Activated T-cell treated with anti-CD3 and anti-CD28 coated beads for 4 hours (primary cell): ENCODE measurements around the gene SON.
"Not testable (repeated sequence)": the region's sequence is repeated elsewhere in the genome, so short reads cannot be mapped to it uniquely, and the experiment has no call there.

ENCODE experiments used
- DNase-seq: peaks from one replicate; pipeline ENCODE4 v3.0.0-alpha.2; 2020

The SON gene

DNA sequence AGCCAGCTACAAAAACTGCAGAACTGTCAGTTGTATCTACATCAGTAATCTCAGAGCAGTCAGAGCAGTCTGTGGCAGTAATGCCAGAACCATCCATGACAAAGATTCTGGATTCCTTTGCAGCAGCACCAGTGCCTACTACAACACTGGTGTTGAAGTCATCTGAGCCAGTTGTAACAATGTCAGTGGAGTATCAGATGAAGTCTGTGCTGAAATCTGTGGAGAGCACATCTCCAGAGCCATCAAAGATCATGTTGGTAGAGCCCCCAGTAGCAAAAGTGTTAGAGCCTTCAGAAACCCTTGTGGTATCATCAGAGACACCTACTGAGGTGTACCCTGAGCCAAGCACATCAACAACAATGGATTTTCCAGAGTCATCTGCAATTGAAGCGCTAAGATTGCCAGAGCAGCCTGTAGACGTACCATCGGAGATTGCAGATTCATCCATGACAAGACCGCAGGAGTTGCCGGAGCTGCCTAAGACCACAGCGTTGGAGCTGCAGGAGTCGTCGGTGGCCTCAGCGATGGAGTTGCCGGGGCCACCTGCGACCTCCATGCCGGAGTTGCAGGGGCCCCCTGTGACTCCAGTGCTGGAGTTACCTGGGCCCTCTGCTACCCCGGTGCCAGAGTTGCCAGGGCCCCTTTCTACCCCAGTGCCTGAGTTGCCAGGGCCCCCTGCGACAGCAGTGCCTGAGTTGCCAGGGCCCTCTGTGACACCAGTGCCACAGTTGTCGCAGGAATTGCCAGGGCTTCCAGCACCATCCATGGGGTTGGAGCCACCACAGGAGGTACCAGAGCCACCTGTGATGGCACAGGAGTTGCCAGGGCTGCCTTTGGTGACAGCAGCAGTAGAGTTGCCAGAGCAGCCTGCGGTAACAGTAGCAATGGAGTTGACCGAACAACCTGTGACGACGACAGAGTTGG lies 7.3 kb downstream of the SON start:
- DNase-seq, result no peak

DNA sequence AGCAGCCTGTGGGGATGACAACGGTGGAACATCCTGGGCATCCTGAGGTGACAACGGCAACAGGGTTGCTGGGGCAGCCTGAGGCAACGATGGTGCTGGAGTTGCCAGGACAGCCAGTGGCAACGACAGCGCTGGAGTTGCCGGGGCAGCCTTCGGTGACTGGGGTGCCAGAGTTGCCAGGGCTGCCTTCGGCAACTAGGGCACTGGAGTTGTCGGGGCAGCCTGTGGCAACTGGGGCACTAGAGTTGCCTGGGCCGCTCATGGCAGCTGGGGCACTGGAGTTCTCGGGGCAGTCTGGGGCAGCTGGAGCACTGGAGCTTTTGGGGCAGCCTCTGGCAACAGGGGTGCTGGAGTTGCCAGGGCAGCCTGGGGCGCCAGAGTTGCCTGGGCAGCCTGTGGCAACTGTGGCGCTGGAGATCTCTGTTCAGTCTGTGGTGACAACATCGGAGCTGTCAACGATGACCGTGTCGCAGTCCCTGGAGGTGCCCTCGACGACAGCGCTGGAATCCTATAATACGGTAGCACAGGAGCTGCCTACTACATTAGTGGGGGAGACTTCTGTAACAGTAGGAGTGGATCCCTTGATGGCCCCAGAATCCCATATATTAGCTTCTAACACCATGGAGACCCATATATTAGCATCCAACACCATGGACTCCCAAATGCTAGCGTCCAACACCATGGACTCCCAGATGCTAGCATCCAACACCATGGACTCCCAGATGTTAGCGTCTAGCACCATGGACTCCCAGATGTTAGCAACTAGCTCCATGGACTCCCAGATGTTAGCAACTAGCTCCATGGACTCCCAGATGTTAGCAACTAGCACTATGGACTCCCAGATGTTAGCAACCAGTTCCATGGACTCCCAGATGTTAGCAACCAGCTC lies 8.2 kb downstream of the SON start:
- DNase-seq, result no peak

GRCh38 chr21:33551664-33552063 lies 8.8 kb downstream of the SON start:
- no peak for DNase-seq

- DNase-seq, result no peak
Observed at GRCh38 chr21:33552093-33552998, 9.5 kb downstream of the SON start.

- DNase-seq, result no peak
Observed at GRCh38 chr21:33552999-33553598, 10.3 kb downstream of the SON start.

- DNase-seq, result no peak
Observed at GRCh38 chr21:33554236-33554981, 11.6 kb downstream of the SON start.

DNA sequence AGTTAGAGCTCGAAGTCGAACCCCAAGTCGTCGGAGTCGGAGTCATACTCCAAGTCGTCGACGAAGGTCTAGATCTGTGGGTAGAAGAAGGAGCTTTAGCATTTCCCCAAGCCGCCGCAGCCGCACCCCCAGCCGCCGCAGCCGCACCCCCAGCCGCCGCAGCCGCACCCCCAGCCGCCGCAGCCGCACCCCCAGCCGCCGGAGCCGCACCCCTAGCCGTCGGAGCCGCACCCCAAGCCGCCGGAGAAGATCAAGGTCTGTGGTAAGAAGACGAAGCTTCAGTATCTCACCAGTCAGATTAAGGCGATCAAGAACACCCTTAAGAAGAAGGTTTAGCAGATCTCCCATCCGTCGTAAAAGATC lies 12.1 kb downstream of the SON start:
- DNase-seq, result no peak

DNA sequence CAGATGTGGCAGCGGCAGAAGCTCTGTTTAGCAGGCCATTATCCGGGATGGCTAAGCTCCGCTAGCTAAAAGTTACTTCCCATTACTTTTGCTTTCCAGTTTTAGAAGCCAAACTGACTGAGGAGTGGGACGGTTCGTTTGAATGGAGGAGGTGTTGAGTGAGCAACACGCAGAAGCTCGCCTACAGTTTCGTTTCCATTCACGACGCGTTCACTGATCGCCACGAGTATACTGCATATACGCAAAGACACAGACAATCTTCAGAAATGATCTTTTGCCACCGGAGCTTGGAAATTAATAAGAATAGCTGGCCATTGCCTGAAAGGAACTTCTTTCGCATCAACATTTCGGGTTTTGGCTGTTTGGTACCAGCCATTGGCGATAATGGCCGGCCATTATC lies 14.6 kb downstream of the SON start:
- DNase-seq, result no peak

DNA sequence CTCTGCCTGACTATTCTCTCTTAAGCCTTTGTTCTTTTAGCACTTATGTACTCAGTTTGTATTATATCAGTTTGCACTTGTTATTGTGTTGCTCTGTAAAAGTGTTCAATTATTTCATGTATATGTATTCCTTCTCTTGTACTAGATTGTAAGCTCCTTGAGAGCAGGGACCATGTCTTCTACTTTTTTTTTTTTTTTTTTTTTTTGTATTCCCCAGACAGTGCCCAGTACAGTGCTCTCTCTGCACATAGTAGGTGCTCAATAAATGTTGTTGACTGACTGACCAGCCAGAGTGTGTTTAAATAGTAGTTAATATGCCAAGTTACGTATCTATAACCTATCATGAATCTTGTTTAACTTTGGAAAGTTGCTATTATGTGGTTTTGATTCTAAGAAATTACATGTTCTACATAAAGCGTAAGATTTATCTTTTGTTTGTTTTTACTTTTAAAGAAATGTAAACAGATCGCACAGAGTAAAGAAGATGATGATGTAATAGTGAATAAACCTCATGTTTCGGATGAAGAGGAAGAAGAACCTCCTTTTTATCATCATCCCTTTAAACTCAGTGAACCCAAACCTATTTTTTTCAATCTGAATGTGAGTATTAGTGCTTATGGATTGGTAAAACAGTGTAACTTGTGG lies 16.1 kb downstream of the SON start:
- DNase-seq, result no peak

DNA sequence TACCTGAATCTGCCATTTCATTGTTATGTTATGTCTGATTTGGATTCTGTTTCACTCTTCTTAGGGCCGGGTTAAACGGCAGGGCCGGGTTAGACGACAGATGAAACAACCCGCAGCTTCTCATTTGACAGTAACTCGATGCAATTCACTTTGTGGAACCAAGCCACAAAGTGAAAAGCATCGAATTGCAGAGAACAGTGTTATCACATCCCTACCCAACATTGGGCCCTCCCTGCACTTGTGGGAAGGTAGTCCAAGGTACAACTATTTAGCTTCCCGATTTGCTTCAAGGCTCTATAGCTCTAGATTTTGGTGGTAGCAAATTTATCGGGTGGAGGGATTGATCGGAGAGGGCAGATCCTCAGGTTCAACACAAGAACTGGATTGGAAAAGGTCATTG lies 17.0 kb downstream of the SON start:
- DNase-seq, result no peak

GRCh38 chr21:33560965-33561364 lies 18.1 kb downstream of the SON start:
- DNase-seq, result no peak

- DNase-seq, result no peak
Observed at GRCh38 chr21:33561373-33561772, 18.5 kb downstream of the SON start.

DNA sequence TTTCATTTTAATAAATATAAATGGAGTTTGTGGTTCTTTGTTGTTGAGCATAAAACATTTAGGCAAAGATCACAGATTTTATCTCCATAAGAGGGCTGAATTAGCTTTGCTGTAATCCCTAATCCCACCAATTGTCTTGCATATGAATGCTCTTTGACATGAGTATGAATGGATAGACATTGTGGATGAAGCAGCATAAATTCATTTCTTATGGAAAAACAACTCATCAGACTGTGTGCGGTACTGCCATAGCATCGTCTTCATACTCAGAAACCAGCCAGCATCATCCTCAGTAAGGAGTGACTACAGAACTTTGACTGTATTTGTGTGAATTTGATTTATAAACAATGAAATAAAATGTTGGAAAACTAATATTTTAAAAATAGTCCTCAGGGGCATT lies 19.6 kb downstream of the SON start:
- DNase-seq, result no peak

- no peak for DNase-seq
Observed at GRCh38 chr21:33566514-33566913, 23.7 kb downstream of the SON start.

GRCh38 chr21:33567914-33568313 lies 25.1 kb downstream of the SON start:
- no peak for DNase-seq

DNA sequence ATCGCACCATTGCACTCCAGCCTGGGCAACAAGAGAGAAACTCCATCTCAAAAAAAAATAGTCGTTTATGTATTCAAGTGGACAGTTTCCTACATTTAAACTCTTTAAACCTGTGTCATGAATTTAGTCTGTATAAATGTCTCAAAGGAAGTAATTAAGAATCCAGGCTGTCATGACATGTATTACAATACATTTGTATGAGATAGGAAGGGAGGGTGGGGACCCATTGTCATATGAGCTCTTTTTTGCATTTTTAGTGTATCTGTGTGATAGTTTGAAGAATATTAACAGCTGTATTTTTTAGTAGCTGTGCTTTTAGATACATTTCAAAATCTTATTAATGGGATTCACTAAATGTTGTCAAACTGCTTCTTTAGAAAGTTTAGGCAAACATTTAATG lies 25.6 kb downstream of the SON start:
- DNase-seq, result no peak

- DNase-seq, result no peak
Observed at GRCh38 chr21:33569991-33570390, 27.2 kb downstream of the SON start.

DNA sequence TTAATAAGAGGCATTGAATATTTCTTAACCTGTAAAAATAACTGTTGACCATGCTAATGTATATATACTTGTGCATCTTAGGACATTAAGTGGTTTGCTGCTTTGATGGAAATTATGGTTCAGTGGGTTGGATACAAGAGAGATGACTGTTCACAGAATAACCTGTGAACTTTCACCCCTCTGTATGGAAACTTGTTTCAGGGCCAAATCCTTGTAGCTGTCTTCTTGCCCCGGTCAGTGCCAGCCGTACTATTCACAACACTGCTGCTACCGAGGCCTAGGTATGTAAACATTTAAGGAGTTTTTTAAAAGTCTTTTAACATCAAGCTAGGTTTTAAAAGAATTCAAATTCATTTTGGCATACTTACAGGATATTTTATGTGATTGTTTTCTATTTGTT lies 29.5 kb downstream of the SON start:
- no peak for DNase-seq

GRCh38 chr21:33576741-33577141 lies 33.9 kb downstream of the SON start:
- DNase-seq, result not testable (repeated sequence)

- no peak for DNase-seq
Observed at GRCh38 chr21:33578214-33578613, 35.4 kb downstream of the SON start.

- no peak for DNase-seq
Observed at GRCh38 chr21:33578959-33579542, 36.2 kb downstream of the SON start.
